Embryonic facial prominence (tissue), 1 donor: ENCODE measurements around the gene ENPP6.
"Not testable (repeated sequence)": the region's sequence is repeated elsewhere in the genome, so short reads cannot be mapped to it uniquely, and the experiment has no call there.

ENCODE experiments used
- DNase-seq: peaks from one replicate; pipeline ENCODE4 v3.0.0-alpha.2; 2016; ENCODE audit errors: extremely low spot score

ENPP6 gene

DNA sequence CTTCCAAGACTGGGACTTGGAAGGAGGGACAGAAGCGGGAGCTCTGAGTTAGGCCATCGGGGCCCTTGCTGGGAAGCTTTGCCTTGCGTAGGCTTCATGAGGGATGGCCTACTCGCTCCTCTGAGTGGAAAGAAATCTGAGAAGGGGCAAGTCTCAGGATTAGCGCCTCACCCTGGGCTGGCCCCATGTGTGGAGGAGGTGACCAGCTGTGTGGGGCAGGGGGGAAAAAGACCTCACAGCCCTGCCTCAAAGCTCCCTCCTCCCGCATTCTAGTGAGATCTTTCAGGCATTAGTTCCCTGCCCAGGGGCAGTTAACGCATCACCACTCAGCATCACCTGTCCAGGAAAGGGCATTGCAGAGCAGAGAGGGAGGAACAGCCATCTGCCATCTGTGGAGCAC is 156.1 kb downstream of the ENPP6 start:
- no peak for DNase-seq

DNA sequence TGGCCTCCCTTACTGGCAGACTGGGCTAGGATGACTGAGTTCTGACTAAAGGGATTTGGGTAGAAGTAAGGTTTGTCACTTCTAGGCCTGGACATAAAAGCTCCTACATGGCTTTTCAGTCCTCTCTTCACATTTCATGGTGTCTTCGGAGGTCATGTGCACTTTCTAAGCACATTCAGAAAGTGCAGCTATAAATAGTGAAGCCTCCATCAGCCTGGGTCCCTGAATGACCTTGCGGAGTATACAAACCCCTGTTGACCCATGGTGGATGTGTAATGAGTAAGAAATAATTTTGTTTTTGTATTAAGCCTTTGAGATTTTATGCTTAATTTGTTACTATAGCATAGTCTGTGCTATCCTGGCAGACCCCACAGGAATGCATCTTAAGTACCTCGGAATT is 158.6 kb downstream of the ENPP6 start:
- no peak for DNase-seq

- DNase-seq = no peak
Observed at GRCh38 chr4:184058026-184058425, 159.6 kb downstream of the ENPP6 start.

DNA sequence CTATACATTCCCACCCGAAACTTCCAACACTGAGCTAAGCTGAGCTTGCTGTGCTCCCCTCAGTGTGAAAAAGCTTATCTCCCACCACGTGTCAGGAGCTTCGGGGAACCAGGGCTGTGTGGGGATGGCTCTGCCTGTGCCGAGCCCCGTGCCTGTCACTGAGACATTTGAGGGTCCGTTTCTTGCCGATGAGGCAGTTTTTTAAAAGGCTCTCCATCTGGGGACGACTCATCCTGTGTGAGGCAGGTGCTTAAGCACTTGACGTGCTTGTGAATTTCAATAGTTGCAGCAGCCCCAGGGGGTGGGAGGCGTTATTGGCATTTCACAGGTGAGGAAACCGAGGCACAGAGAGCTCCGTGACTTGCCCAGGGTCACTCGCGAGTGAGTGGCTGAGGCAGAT is 160.8 kb downstream of the ENPP6 start:
- no peak for DNase-seq

- DNase-seq = no peak
Observed at GRCh38 chr4:184053434-184053833, 164.2 kb downstream of the ENPP6 start.

DNA sequence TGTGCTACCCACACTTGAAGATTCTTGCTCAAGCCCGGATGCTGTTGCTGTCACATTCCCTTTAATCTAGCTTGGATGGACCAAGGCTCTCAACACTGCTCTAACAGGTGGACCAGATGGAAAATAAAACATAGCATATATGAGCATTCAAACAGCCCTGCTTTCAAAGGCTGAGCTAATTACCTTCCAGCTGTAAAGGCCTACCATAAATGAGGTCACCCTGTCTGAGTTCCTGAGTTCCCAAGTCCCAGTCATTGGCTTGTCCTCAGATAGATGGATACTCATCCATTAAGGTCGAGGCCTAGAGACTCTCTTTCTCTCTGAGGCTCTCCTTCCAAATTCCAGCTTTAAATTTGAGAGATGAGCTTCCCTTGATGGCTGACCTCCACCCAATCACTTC is 165.1 kb downstream of the ENPP6 start:
- no peak for DNase-seq

GRCh38 chr4:184051262-184051661 is 166.4 kb downstream of the ENPP6 start:
- not testable (repeated sequence) for DNase-seq

- DNase-seq = no peak
Observed at GRCh38 chr4:184046148-184046547, 171.5 kb downstream of the ENPP6 start.

DNA sequence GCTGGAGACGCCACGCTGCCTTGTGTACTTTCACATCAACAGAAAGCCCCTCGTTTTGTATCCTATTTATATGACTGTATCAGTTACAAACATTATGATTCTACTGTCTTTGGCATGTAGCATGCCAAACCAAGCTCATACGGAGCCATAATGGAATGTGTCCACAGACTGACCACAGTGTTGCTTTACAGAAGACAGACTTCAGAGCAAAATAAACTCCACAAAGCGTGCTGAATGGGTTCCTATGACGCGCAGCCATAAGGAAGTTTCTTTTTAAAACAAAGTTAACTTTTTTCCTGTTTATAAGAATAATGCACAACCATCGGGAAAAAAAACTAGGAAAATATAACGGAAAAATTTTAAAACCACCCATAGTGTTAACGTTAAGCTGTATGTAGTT is 176.5 kb downstream of the ENPP6 start:
- no peak for DNase-seq

DNA sequence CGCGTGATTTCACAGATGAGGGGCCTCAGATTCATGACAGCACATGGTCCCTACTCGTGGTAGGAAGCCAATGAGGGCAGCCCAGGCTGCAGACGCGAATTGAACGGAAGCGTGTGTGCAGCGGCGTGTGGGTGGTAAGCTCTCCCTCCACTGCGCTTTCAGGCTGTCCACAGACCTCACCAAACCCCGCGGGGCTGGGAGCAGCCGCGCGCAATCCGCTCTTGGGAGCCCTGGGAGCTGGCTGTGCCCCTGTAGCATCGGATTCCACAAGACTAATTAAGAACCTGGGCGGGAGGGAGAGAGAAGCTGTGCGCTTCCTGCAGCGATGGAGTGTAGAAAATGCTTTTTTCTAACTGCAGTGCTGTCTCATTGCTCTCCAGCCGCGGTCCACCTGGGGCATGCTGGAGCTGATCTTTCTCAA is 177.7 kb downstream of the ENPP6 start:
- no peak for DNase-seq
